Measurements from ENCODE around the gene VAPA.

VAPA gene

DNA sequence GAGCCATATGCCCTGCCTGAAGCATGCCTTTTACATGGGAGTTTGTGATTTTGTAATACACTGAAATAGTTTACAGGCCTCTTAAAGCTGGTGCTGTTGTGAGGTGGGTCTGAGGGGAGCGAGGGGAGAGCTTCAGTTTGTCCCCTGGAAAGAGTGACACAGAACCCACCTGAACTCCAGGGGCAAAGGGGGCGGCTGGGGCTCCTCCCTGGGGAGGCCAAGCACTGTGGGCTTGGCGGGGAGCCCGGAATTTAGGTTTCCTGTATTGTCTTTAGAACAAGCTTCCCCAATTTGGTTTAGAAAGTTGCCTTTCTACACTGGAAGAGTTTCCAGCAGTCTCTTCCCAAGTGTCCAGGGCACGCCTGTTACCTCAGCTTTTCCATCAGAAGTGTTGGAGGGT is 75.7 kb downstream of the VAPA start:
- no peak for TF ChIP-seq CTCF (IDR thresholded peaks at IDR 0.05; ENCODE audit: insufficient read depth, low read depth, low read length, missing control alignments)
- DNase-seq (ENCODE audit: low read depth), result no peak
- no peak overlapping the region for H3K4me3 ChIP-seq (ENCODE audit: low read length)

DNA sequence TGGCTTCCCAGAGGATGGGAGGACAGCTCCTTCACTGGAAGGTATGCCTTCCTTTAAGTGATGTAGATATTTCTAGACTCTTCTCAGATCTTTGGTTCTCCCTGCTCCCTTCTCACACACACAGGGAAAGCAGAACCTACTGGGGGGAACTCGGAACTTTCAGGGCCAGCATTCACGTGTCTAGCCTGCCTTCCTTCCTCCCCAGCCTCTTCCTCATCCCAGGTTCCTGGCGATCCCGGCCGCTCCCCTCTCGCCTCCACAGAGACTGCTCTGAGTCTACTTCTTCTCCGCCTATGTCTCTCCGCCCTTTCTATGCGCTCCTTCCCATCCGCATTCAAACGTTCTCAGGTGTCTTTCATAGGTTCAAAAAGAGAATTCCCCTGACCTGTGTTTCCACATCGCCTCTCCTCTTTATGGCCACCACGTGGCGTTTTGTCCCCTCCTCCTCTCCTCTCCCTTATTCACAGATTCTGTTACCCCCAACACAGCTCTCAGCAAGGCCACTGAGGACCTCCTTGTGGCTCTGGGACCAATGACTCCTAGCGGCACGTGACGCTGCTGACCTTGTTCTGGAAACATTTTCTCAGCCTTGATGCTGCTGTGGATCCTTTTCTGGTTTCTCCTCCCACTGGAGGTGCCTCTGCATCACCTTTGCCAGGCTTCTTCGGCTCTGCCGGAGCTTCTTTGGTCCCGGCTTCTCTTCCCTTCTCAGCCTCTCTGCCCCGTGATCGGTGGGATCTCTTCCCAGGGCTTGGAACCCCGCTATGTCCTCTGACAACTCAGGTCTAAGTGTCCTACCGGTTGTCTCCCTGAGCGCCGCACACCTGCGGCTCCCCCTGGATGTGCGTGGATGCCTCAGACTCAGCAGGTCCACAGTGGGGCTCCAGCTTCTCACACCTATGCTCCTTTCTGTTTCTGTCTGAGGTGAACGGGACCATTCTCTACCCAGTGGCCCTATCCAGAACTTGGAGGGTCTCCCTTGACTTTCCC is 77.5 kb downstream of the VAPA start:
- no peak for DNase-seq (ENCODE audit: low read depth)
- no peak for TF ChIP-seq CTCF (IDR thresholded peaks at IDR 0.05; ENCODE audit: insufficient read depth, low read depth, low read length, missing control alignments)
- no peak overlapping the region for H3K4me3 ChIP-seq (ENCODE audit: low read length)

GRCh38 chr18:9992300-9992972 is 78.6 kb downstream of the VAPA start:
- no peak overlapping the region for H3K4me3 ChIP-seq (ENCODE audit: low read length)
- DNase-seq (ENCODE audit: low read depth), result no peak
- TF ChIP-seq CTCF (IDR thresholded peaks at IDR 0.05; ENCODE audit: insufficient read depth, low read depth, low read length, missing control alignments), result no peak

- no peak for TF ChIP-seq CTCF (IDR thresholded peaks at IDR 0.05; ENCODE audit: insufficient read depth, low read depth, low read length, missing control alignments)
- DNase-seq (ENCODE audit: low read depth), result no peak
- H3K4me3 ChIP-seq (ENCODE audit: low read length), result no peak overlapping the region
Observed at GRCh38 chr18:9992973-9993520, 79.2 kb downstream of the VAPA start.

DNA sequence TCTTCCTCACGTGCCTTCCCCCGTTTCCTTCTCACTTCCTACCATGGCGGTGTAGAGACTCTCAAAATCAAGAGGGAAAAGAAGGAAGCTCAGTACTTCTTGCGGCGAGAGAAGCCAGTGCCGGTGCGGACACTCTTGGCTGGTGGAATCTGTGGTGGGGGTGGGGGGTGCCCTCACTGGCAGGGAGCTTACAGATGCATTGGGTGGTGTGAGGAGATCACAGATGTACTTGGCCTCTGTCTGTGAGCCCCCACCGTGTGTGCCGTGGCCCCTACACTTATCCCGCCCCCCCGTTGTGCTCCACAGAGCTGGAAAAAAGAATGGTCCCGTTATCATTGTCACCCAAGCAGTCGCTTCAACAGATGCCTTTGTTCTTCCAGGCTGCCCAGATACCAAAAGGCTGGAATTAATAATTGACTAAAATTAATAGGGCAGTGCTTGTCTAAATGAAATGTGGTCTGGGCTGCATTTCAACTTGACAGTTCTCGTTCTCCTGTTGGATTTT is 79.8 kb downstream of the VAPA start:
- DNase-seq (ENCODE audit: low read depth), result no peak

More for the DNA sequence above, 79.8 kb downstream of the VAPA start:
- H3K4me3 ChIP-seq (ENCODE audit: low read length), result no peak overlapping the region
- TF ChIP-seq CTCF (IDR thresholded peaks at IDR 0.05; ENCODE audit: insufficient read depth, low read depth, low read length, missing control alignments), result no peak
